ENCODE data around the gene MNAT1.

- TF ChIP-seq POLR2A (IDR thresholded peaks at IDR 0.05; ENCODE audit: low read depth, low read length) (no peak), POLR2AphosphoS5 (IDR thresholded peaks at IDR 0.05; ENCODE audit: low read depth, low read length) (no peak)
Observed at GRCh38 chr14:60796434-60796833, 61.9 kb downstream of the MNAT1 start.
